Measurements from ENCODE around the gene GLYR1. TPM values are rescaled to one million over a fixed set of nuclear protein-coding genes. Genes with fewer than 3 reads are reported as not detected.

GLYR1 gene
- total RNA-seq, 2 experiments from 2014 or later = 62.2 to 65.0 TPM

DNA sequence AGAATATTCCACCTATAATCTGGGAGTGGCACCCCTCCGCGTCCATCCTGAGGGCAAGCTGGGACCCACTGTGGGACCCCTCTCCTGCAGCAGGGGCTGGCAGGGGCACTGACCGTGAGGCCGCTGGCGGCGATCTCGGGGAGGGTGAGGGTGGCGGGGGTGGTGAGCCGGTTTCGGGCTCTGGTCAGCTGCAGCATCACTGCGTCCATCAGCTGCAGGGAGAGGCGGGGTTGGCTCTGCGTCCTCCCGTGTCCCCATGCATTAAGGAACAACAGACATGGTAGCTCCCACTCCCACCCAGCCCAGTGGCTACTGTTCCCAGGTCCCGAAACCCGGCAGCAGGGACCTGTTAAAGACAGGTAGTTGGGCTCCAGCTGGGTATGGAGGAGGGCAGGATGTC, 48.6 kb downstream of the GLYR1 start:
- no peak for DNase-seq
- no peak overlapping the region for H3K27ac Mint-ChIP-seq
- no peaks in the 10 kb centered on the region for H3K36me3 Mint-ChIP-seq (ENCODE audit: low read depth)
- H3K27me3 Mint-ChIP-seq (ENCODE audit: low read depth) = no peaks in the 10 kb centered on the region
- no peak overlapping the region for H3K4me3 Mint-ChIP-seq
- peaks cover 9% of the 10 kb centered on the region for H3K4me1 Mint-ChIP-seq (ENCODE audit: low read depth)
- CTCF ChIA-PET = interaction anchor here (0.7 kb wide), 1 partner anchor 21 kb away, joined by 3 read pairs; no protein-coding TSS in a partner anchor
- H3K9me3 Mint-ChIP-seq = no peaks in the 10 kb centered on the region
- intact Hi-C loops (cut with micrococcal nuclease) = no loop called here

- Mint-ChIP-seq H3K4me3 (no peak overlapping the region), H3K9me3 (no peaks in the 10 kb centered on the region), H3K27ac (no peak overlapping the region), H3K4me1 (ENCODE audit: low read depth) (peaks cover 5% of the 10 kb centered on the region), H3K36me3 (ENCODE audit: low read depth) (no peaks in the 10 kb centered on the region), H3K27me3 (ENCODE audit: low read depth) (no peaks in the 10 kb centered on the region)
- CTCF ChIA-PET = no interaction called here
- DNase-seq = no peak
- intact Hi-C loops (cut with micrococcal nuclease) = no loop called here
These were observed 49.3 kb downstream of the GLYR1 start for GRCh38 chr16:4797805-4798252.

GRCh38 chr16:4796982-4797804, 49.9 kb downstream of the GLYR1 start:
- H3K27me3 Mint-ChIP-seq (ENCODE audit: low read depth) = no peaks in the 10 kb centered on the region
- intact Hi-C loops (cut with micrococcal nuclease) = no loop called here
- H3K4me3 Mint-ChIP-seq = no peak overlapping the region

DNA sequence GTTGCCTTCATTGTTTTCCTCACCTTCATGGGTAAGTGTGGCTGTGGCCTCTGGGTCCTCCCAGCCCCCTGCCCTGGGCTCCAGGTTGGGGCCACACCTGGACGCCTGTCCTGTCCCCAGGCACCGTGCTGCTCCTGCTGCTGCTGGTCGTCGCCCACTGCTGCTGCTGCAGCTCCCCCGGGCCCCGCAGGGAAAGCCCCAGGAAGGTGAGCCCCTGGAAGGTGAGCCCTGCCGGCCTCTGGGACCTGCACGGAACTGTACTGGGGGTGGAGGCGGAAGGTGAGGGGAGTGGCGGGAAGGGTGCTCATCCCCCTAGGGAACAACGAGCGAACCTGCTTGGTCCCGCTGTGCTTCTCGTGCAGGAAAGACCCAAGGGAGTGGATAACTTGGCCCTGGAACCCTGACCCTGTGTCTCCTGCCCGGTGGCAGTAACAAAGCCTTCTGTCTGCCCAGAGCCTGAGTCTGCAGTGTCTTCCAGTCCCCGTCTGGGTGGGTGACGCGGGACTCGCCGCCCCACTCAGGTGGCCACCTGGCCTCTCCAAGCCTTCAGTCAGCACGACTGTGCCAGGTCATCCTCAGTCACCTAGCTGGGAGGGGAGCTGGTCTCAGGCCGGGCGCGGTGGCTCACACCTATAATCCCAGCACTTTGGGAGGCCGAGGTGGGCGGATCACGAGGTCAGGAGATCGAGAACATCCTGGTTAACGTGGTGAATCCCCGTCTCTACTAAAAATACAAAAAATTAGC, 51.1 kb downstream of the GLYR1 start:
- intact Hi-C loops (cut with micrococcal nuclease) = no loop called here
- CTCF ChIA-PET = no interaction called here
- Mint-ChIP-seq H3K4me1 (ENCODE audit: low read depth) (peaks cover 2% of the 10 kb centered on the region), H3K27me3 (ENCODE audit: low read depth) (no peaks in the 10 kb centered on the region), H3K9me3 (no peaks in the 10 kb centered on the region), H3K27ac (no peak overlapping the region), H3K4me3 (no peak overlapping the region), H3K36me3 (ENCODE audit: low read depth) (no peaks in the 10 kb centered on the region)
- no peak for DNase-seq

More at GRCh38 chr16:4796982-4797804, 49.9 kb downstream of the GLYR1 start:
- no peak overlapping the region for H3K27ac Mint-ChIP-seq
- CTCF ChIA-PET = no interaction called here
- no peaks in the 10 kb centered on the region for H3K36me3 Mint-ChIP-seq (ENCODE audit: low read depth)
- no peak for DNase-seq
- H3K9me3 Mint-ChIP-seq = no peaks in the 10 kb centered on the region
- peaks cover 5% of the 10 kb centered on the region for H3K4me1 Mint-ChIP-seq (ENCODE audit: low read depth)

DNA sequence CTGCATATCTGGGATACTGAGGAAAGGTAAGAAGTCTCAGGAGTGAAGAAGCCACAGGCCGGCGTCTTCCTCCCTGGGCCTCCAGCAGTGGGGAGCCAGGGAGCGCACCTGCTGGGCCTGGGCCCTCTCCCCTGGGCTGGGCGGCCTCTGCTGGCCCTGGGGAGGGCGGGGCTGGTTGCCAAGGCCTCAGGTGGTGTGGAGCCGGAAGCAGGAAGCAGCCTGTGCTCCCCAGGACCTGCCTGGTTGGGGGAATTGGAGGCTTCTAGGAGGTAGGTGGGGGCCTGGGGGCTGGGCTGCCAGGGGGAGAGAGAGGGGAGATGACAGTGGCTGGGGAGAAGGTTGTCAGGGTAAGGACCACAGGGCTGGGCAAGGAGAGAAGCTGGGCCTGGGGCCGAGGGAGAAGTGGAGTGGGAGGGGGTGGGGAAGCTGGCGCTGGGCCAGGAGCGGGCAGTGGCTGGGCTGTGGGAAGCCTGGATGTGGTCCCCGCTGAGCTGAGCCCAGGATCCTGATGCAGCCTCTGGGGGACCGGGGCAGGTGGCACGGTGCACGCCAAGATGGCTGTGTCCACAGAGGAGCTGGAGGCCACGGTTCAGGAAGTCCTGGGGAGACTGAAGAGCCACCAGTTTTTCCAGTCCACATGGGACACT, 51.8 kb downstream of the GLYR1 start, which contains the start of gene SMIM22:
Gene SMIM22 (plus strand): TSS at position 189 of the 647 bp plus-strand sequence. CDS start 366 bp downstream, at position 555.
- H3K27ac Mint-ChIP-seq = no peak within 1 kb of the TSS
- no peaks in the 10 kb centered on the region for H3K4me1 Mint-ChIP-seq (ENCODE audit: low read depth)
- intact Hi-C loops (cut with micrococcal nuclease) = no loop called here
- no peaks in the 10 kb centered on the region for H3K9me3 Mint-ChIP-seq
- no peaks in the 10 kb centered on the region for H3K27me3 Mint-ChIP-seq (ENCODE audit: low read depth)
- no peak for DNase-seq
- CTCF ChIA-PET = no interaction called here
- no peaks in the 10 kb centered on the region for H3K36me3 Mint-ChIP-seq (ENCODE audit: low read depth)
- H3K4me3 Mint-ChIP-seq = no peak within 1 kb of the TSS

DNA sequence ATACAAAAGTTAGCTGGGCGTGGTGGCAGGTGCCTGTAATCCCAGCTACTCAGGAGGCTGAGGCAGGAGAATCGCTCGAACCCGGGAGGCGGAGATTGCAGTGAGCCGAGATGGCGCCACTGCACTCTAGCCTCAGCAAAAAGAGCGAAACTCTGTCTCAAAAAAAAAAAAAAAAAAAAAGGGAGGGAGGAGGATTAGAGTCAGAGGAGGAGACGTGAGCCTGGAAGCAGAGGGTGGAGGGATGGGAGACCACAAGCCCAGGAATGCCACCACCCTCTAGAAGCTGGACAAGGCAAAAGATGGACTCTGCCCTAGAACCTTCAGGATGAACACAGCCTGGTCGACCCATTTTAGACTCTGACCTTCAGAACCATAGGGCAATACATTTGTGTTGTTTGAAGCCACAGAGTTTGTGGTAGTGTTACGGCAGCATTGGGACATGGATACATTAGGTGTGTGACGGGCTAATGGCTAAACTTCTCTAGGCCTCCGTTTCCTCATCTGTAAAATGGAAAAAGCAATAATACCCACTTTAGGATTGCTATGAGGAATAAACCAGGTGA, 54.1 kb downstream of the GLYR1 start:
- CTCF ChIA-PET = interaction anchor here (0.7 kb wide), 1 partner anchor 154 kb away, joined by 4 read pairs; no protein-coding TSS in a partner anchor
- intact Hi-C loops (cut with micrococcal nuclease) = no loop called here
- no peak overlapping the region for H3K27ac Mint-ChIP-seq
- H3K4me1 Mint-ChIP-seq (ENCODE audit: low read depth) = no peaks in the 10 kb centered on the region
- H3K9me3 Mint-ChIP-seq = no peaks in the 10 kb centered on the region
- no peaks in the 10 kb centered on the region for H3K27me3 Mint-ChIP-seq (ENCODE audit: low read depth)
- no peak for DNase-seq
- H3K36me3 Mint-ChIP-seq (ENCODE audit: low read depth) = no peaks in the 10 kb centered on the region
- H3K4me3 Mint-ChIP-seq = no peak overlapping the region

DNA sequence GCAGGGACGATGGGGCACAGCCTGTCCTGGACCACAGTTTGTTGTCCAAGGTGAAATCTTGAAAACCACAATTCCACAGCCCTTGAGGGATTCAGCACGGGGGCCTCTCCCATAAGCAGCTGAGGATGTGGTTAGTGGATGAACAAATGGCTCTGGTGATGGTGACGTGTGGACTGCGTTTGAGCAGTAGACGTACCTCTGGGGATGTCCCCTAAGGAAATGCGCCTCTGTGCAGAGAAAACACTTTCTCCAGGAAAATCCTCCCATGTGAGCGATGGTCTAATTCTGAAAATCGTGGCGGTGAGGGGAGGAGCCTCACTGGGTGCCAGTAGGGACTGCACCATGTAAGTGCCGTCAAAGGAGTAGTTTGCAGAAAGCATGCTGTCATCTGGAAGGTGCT, 56.2 kb downstream of the GLYR1 start:
- intact Hi-C loops (cut with micrococcal nuclease) = no loop called here
- Mint-ChIP-seq H3K27ac (no peak overlapping the region), H3K36me3 (ENCODE audit: low read depth) (no peaks in the 10 kb centered on the region), H3K4me3 (no peak overlapping the region), H3K4me1 (ENCODE audit: low read depth) (no peaks in the 10 kb centered on the region), H3K9me3 (no peaks in the 10 kb centered on the region), H3K27me3 (ENCODE audit: low read depth) (no peaks in the 10 kb centered on the region)
- DNase-seq = peak; percentile 35
- CTCF ChIA-PET = no interaction called here

DNA sequence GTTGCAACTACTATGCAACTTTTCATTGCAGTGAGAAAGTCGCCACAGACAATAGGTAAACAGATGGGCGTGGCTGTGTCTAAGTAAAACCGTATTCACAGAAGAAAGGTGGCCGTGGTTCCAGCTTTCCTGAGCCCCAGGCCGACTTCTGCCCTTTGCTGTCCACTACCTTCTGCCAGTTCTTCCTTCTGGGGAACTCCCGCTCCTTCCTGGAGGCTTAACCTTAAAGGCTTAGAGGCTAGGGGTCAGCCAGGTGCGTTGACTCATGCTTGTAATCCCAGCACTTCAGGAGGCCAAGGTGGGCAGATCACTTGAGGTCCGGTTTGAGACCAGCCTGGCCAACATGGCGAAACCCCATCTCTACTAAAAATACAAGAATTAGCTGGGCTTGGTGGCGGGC, 56.8 kb downstream of the GLYR1 start:
- Mint-ChIP-seq H3K9me3 (no peaks in the 10 kb centered on the region), H3K4me1 (ENCODE audit: low read depth) (no peaks in the 10 kb centered on the region), H3K27ac (no peak overlapping the region), H3K4me3 (no peak overlapping the region), H3K36me3 (ENCODE audit: low read depth) (no peaks in the 10 kb centered on the region), H3K27me3 (ENCODE audit: low read depth) (no peaks in the 10 kb centered on the region)
- CTCF ChIA-PET = no interaction called here
- intact Hi-C loops (cut with micrococcal nuclease) = no loop called here
- DNase-seq = no peak

DNA sequence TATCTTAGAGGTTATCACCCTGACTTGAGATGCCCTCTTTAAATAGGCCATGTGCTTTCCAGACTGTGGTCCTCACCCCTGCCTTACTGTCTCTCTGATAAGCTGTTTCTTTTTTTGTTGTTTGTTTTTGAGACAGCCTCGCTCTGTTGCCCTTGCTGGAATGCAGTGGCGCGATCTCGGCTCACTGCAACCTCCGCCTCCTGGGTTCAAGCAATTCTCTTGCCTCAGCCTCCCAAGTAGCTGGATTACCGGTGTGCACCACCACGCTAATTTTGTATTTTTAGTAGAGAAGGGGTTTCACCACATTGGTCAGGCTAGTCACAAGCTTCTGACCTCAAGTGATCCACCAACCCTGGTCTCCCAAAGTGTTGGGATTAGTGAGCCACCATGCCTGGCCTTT, 58.2 kb downstream of the GLYR1 start:
- no peak for DNase-seq
- CTCF ChIA-PET = interaction anchor here (0.6 kb wide), 2 partner anchors 60 to 96 kb away, joined by 3 read pairs; no protein-coding TSS in a partner anchor
- Mint-ChIP-seq H3K27me3 (ENCODE audit: low read depth) (no peaks in the 10 kb centered on the region), H3K36me3 (ENCODE audit: low read depth) (no peaks in the 10 kb centered on the region), H3K9me3 (no peaks in the 10 kb centered on the region), H3K4me3 (no peak overlapping the region), H3K27ac (no peak overlapping the region), H3K4me1 (ENCODE audit: low read depth) (no peaks in the 10 kb centered on the region)
- intact Hi-C loops (cut with micrococcal nuclease) = no loop called here

GRCh38 chr16:4788489-4788889, 58.6 kb downstream of the GLYR1 start:
- intact Hi-C loops (cut with micrococcal nuclease) = no loop called here
- H3K36me3 Mint-ChIP-seq (ENCODE audit: low read depth) = no peaks in the 10 kb centered on the region
- no peak overlapping the region for H3K27ac Mint-ChIP-seq
- no peak overlapping the region for H3K4me3 Mint-ChIP-seq
- no peaks in the 10 kb centered on the region for H3K9me3 Mint-ChIP-seq
- no peaks in the 10 kb centered on the region for H3K27me3 Mint-ChIP-seq (ENCODE audit: low read depth)
- H3K4me1 Mint-ChIP-seq (ENCODE audit: low read depth) = no peaks in the 10 kb centered on the region
- DNase-seq = no peak
- CTCF ChIA-PET = interaction anchor here (0.6 kb wide), 2 partner anchors 61 to 96 kb away, joined by 3 read pairs; no protein-coding TSS in a partner anchor

- Mint-ChIP-seq H3K4me1 (ENCODE audit: low read depth) (no peaks in the 10 kb centered on the region), H3K36me3 (ENCODE audit: low read depth) (no peaks in the 10 kb centered on the region), H3K4me3 (no peak within 1 kb of the TSS), H3K9me3 (no peaks in the 10 kb centered on the region), H3K27ac (no peak within 1 kb of the TSS), H3K27me3 (ENCODE audit: low read depth) (no peaks in the 10 kb centered on the region)
- intact Hi-C loops (cut with micrococcal nuclease) = no loop called here
- CTCF ChIA-PET = no interaction called here
- DNase-seq = no peak
These were observed 59.2 kb downstream of the GLYR1 start, which contains the start of gene SEPTIN12 for GRCh38 chr16:4787627-4788482. Gene SEPTIN12 (minus strand): TSS chr16:4788345. CDS start chr16:4787645, 700 bp downstream.

Data from activated naive CD4-positive, alpha-beta T cell treated with anti-CD3 and anti-CD28 coated beads for 36 hours (primary cell).